DMS 273 treated with DMSO at 0.1 percent for 48 hours (cell line): ENCODE results near the gene TMPRSS2.

Experiments used
- DNase-seq: peaks from one replicate; lab custom pipeline; 2025; lab: John Stamatoyannopoulos, UW

Gene TMPRSS2

GRCh38 chr21:41481191-41481590, 26.8 kb downstream of the TMPRSS2 start:
- DNase-seq = no peak

- DNase-seq = no peak
Measured at GRCh38 chr21:41480086-41480690, 27.8 kb downstream of the TMPRSS2 start.

GRCh38 chr21:41479686-41480085, 28.3 kb downstream of the TMPRSS2 start:
- DNase-seq = no peak

- no peak for DNase-seq
Measured at GRCh38 chr21:41478319-41479177, 29.4 kb downstream of the TMPRSS2 start.

- no peak for DNase-seq
Measured at GRCh38 chr21:41477641-41478318, 30.2 kb downstream of the TMPRSS2 start.

- DNase-seq = no peak
Measured at GRCh38 chr21:41475714-41476420, 32.1 kb downstream of the TMPRSS2 start.

GRCh38 chr21:41472753-41473548, 35.0 kb downstream of the TMPRSS2 start:
- no peak for DNase-seq

- no peak for DNase-seq
Measured at GRCh38 chr21:41470054-41470453, 37.9 kb downstream of the TMPRSS2 start.

GRCh38 chr21:41466024-41466820, 41.7 kb downstream of the TMPRSS2 start:
- no peak for DNase-seq

- DNase-seq = no peak
Measured at GRCh38 chr21:41465176-41465781, 42.7 kb downstream of the TMPRSS2 start.

GRCh38 chr21:41460578-41461527, 47.1 kb downstream of the TMPRSS2 start:
- peak; percentile 18 for DNase-seq

GRCh38 chr21:41459884-41460534, 47.9 kb downstream of the TMPRSS2 start:
- DNase-seq = no peak

GRCh38 chr21:41458559-41458958, 49.4 kb downstream of the TMPRSS2 start:
- no peak for DNase-seq

- DNase-seq = no peak
Measured at GRCh38 chr21:41458121-41458520, 49.8 kb downstream of the TMPRSS2 start.

- DNase-seq = no peak
Measured at GRCh38 chr21:41453761-41454160, 54.2 kb downstream of the TMPRSS2 start.

- DNase-seq = no peak
Measured at GRCh38 chr21:41453198-41453597, 54.8 kb downstream of the TMPRSS2 start.

- no peak for DNase-seq
Measured at GRCh38 chr21:41451753-41452676, 55.9 kb downstream of the TMPRSS2 start.
